ENCODE measurements around the gene DCBLD1. TPM values are rescaled to one million over a fixed set of nuclear protein-coding genes. Genes with fewer than 3 reads are reported as not detected.

DCBLD1 gene
- total RNA-seq, 1 experiment from 2014 or later: 28.2 TPM

DNA sequence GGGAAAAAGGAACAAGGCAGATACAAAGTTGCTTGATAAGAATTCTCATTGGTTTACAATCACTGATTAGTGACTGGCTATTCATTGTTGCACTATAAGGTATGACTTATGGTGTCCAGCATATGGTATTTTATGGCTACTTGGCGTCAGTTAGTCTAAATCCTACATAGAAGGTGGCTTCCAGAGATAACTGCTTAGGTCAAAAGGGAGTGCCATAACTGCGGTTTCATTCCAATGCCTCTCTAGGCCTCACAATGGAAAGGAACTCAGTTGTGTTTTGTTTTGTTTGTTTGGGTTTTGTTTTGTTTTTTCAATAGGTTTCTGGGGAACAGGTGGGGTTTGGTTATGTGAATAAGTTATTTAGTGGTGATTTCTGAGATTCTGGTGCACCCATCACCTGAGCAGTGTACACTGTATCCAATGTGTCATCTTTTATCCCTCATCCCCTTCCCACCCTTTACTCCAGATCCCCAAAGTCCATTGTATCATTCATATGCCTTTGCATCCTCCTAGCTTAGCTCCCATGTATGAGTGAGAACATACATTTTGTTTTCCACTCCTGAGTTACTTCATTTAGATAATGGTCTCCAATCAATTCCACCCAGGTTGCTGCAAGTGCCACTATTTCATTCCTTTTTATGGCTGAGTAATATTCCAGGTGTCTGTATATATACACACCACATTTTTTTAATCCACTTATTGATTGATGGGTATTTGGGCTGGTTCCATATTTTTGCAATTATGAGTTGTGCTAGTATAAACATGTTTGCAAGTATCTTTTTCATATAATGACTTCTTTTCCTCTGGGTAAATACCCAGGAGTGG lies 112.8 kb downstream of the DCBLD1 start:
- no peak overlapping the region for H3K4me3 Mint-ChIP-seq (ENCODE audit: low read depth, unreplicated experiment)
- no peaks in the 10 kb centered on the region for H3K27me3 Mint-ChIP-seq (ENCODE audit: unreplicated experiment)
- no peak overlapping the region for H3K27ac Mint-ChIP-seq (ENCODE audit: unreplicated experiment)
- BruUV-seq (replicated peaks): no TSS peak
- intact Hi-C loops (cut with micrococcal nuclease; ENCODE audit: unreplicated experiment): no loop called here
- no peak for DNase-seq
- H3K36me3 Mint-ChIP-seq (ENCODE audit: insufficient read depth, unreplicated experiment): peaks cover 11% of the 10 kb centered on the region
- TF ChIP-seq, protein P1, sequence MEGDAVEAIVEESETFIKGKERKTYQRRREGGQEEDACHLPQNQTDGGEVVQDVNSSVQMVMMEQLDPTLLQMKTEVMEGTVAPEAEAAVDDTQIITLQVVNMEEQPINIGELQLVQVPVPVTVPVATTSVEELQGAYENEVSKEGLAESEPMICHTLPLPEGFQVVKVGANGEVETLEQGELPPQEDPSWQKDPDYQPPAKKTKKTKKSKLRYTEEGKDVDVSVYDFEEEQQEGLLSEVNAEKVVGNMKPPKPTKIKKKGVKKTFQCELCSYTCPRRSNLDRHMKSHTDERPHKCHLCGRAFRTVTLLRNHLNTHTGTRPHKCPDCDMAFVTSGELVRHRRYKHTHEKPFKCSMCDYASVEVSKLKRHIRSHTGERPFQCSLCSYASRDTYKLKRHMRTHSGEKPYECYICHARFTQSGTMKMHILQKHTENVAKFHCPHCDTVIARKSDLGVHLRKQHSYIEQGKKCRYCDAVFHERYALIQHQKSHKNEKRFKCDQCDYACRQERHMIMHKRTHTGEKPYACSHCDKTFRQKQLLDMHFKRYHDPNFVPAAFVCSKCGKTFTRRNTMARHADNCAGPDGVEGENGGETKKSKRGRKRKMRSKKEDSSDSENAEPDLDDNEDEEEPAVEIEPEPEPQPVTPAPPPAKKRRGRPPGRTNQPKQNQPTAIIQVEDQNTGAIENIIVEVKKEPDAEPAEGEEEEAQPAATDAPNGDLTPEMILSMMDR (IDR thresholded peaks at IDR 0.05; ENCODE audit: unreplicated experiment): no peak
- peaks cover 18% of the 10 kb centered on the region for H3K4me1 Mint-ChIP-seq (ENCODE audit: low read depth, unreplicated experiment)
- no peaks in the 10 kb centered on the region for H3K9me3 Mint-ChIP-seq (ENCODE audit: low read depth, unreplicated experiment)
- CTCF ChIA-PET: no interaction called here

DNA sequence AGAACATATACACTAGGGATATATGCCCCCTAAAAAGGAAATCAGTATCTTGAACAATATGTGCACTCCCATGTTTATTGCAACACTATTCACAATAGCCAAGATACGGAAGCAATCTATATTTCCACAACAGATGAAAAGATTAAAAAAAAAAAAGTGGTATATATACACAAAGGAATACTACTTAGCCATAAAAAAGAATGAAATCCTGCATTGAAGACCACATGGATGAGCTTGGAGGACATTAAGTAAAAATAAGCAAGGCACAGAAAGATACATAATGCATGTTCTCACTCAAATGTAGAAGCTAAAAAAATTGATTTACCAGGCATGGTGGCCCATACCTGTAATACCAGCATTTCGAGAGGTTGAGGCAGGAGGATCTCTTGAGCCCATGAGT lies 115.3 kb downstream of the DCBLD1 start:
- no peaks in the 10 kb centered on the region for H3K27me3 Mint-ChIP-seq (ENCODE audit: unreplicated experiment)
- no TSS peak for BruUV-seq (replicated peaks)
- TF ChIP-seq, protein P1 (IDR thresholded peaks at IDR 0.05; ENCODE audit: unreplicated experiment): no peak
- no peaks in the 10 kb centered on the region for H3K9me3 Mint-ChIP-seq (ENCODE audit: low read depth, unreplicated experiment)
- peaks cover 19% of the 10 kb centered on the region for H3K4me1 Mint-ChIP-seq (ENCODE audit: low read depth, unreplicated experiment)
- peaks cover 36% of the 10 kb centered on the region for H3K36me3 Mint-ChIP-seq (ENCODE audit: insufficient read depth, unreplicated experiment)
- H3K4me3 Mint-ChIP-seq (ENCODE audit: low read depth, unreplicated experiment): no peak overlapping the region
- no peak for DNase-seq
- CTCF ChIA-PET: no interaction called here
- intact Hi-C loops (cut with micrococcal nuclease; ENCODE audit: unreplicated experiment): no loop called here
- H3K27ac Mint-ChIP-seq (ENCODE audit: unreplicated experiment): no peak overlapping the region

Other genes starting within 250 kb of the DCBLD1 start
- not detected in 2 replicates for gene VGLL2, start 217.1 kb upstream of the DCBLD1 start, total RNA-seq (2022)
- 5.1 and 8.1 TPM in 2 replicates for gene ROS1, start 56.7 kb upstream of the DCBLD1 start, total RNA-seq (2022)
- gene GOPC, start 119.8 kb downstream of the DCBLD1 start, total RNA-seq (2022): 28.8 and 33.5 TPM in 2 replicates
- 45.9 and 52.0 TPM in 2 replicates for gene NUS1, start 192.8 kb downstream of the DCBLD1 start, total RNA-seq (2022)

Data from Calu3 (cell line).